Mesenchymal stem cell (in vitro differentiated cells and primary cell): Measurements from ENCODE around the gene KRT9.

Experiments
- DNase-seq: peaks from one replicate; pipeline ENCODE4 v3.0.0-alpha.2; 2013
- H2AFZ ChIP-seq: one replicate; pipeline ENCODE4 v1.6.1; 2013; ENCODE audit warnings: low read depth, mild to moderate bottlenecking, control low read depth, inconsistent platforms, low read length, moderate library complexity
- H2AK5ac ChIP-seq: 2 replicates; pipeline ENCODE4 v1.6.1; 2013; ENCODE audit warnings: low read length, moderate library complexity, mild to moderate bottlenecking, inconsistent platforms; ENCODE audit not compliant: severe bottlenecking
- H2BK120ac ChIP-seq: one replicate; pipeline ENCODE4 v1.6.1; 2013; ENCODE audit warnings: low read depth, mild to moderate bottlenecking, inconsistent platforms, low read length, moderate library complexity
- H2BK12ac ChIP-seq, 2 experiments: one replicate each; pipeline ENCODE4 v1.6.1; 2013; ENCODE audit warnings: inconsistent platforms in 2 of 2, low read length in 2 of 2, mild to moderate bottlenecking in 2 of 2, moderate library complexity in 2 of 2, control low read depth in 1 of 2
- H2BK15ac ChIP-seq: one replicate; pipeline ENCODE4 v1.6.1; 2013; ENCODE audit warnings: mild to moderate bottlenecking, low read depth, inconsistent platforms; ENCODE audit not compliant: poor library complexity, severe bottlenecking
- H2BK5ac ChIP-seq: 2 replicates; pipeline ENCODE4 v1.6.1; 2013; ENCODE audit warnings: low read depth, mild to moderate bottlenecking, low read length, control low read depth, inconsistent platforms; ENCODE audit not compliant: poor library complexity, severe bottlenecking
- H3K14ac ChIP-seq, 2 experiments: one replicate each; pipeline ENCODE4 v1.6.1; 2013; ENCODE audit warnings: inconsistent platforms in 2 of 2, low read length in 2 of 2, control low read depth in 1 of 2, mild to moderate bottlenecking in 1 of 2, moderate library complexity in 1 of 2
- H3K18ac ChIP-seq, 2 experiments: one replicate each; pipeline ENCODE4 v1.6.1; 2013; ENCODE audit warnings: inconsistent platforms in 2 of 2, low read length in 2 of 2, control low read depth in 1 of 2, low read depth in 1 of 2, mild to moderate bottlenecking in 1 of 2
- H3K23ac ChIP-seq, 2 experiments: one replicate each; pipeline ENCODE4 v1.6.1; 2013; ENCODE audit warnings: inconsistent platforms in 2 of 2, low read length in 2 of 2, mild to moderate bottlenecking in 2 of 2, moderate library complexity in 2 of 2, control low read depth in 1 of 2
- H3K27ac ChIP-seq: 2 replicates; pipeline ENCODE4 v1.5.1; 2013; ENCODE audit warnings: mild to moderate bottlenecking, moderate library complexity, low read length, control low read depth, inconsistent platforms; ENCODE audit not compliant: poor library complexity, severe bottlenecking
- H3K27me3 ChIP-seq, 2 experiments: 2 replicates each; pipeline versions ENCODE4 v1.6.1 to v1.7.0; 2013; ENCODE audit warnings: low read length in 2 of 2, mild to moderate bottlenecking in 2 of 2, moderate library complexity in 2 of 2, control low read depth in 1 of 2, inconsistent platforms in 1 of 2; ENCODE audit not compliant: control insufficient read depth in 1 of 2, insufficient read depth in 1 of 2
- H3K36me3 ChIP-seq, 2 experiments: 2 replicates each; pipeline versions ENCODE4 v1.6.1 to v1.7.0; 2013; ENCODE audit warnings: low read length in 2 of 2, control low read depth in 1 of 2, inconsistent platforms in 1 of 2, low read depth in 1 of 2, mild to moderate bottlenecking in 1 of 2; ENCODE audit not compliant: insufficient read depth in 2 of 2, control insufficient read depth in 1 of 2
- H3K4ac ChIP-seq, 2 experiments: one replicate each; pipeline ENCODE4 v1.6.1; 2013; ENCODE audit warnings: inconsistent platforms in 2 of 2, low read length in 2 of 2, mild to moderate bottlenecking in 2 of 2, moderate library complexity in 2 of 2, control low read depth in 1 of 2, low read depth in 1 of 2
- H3K4me1 ChIP-seq: 2 replicates; pipeline ENCODE4 v1.6.1; 2013; ENCODE audit warnings: low read depth, low read length, control low read depth; ENCODE audit not compliant: control insufficient read depth, insufficient read depth
- H3K4me2 ChIP-seq: 2 replicates; pipeline ENCODE4 v1.6.1; 2013; ENCODE audit warnings: low read length, mild to moderate bottlenecking, inconsistent platforms; ENCODE audit not compliant: poor library complexity, severe bottlenecking
- H3K4me3 ChIP-seq, 2 experiments: 2 replicates each; pipeline versions ENCODE4 v1.5.1 to v1.7.0; 2013; ENCODE audit warnings: low read length in 2 of 2, mild to moderate bottlenecking in 2 of 2, control low read depth in 1 of 2, low read depth in 1 of 2; ENCODE audit not compliant: insufficient read depth in 1 of 2
- H3K79me1 ChIP-seq: replicated peaks from 2 replicates; pipeline ENCODE4 v1.6.1; 2013; ENCODE audit warnings: mild to moderate bottlenecking, control low read depth, low read length, inconsistent platforms; ENCODE audit not compliant: poor library complexity, severe bottlenecking
- H3K9ac ChIP-seq: 2 replicates; pipeline ENCODE4 v1.7.0; 2013; ENCODE audit warnings: mild to moderate bottlenecking, low read length, moderate library complexity
- H3K9me3 ChIP-seq: 2 replicates; pipeline ENCODE4 v1.7.0; 2013; ENCODE audit warnings: mild to moderate bottlenecking, low read length; ENCODE audit not compliant: control insufficient read depth
- H4K8ac ChIP-seq: one replicate; pipeline ENCODE4 v1.6.1; 2013; ENCODE audit warnings: inconsistent platforms, mild to moderate bottlenecking, low read length, moderate library complexity
- H4K91ac ChIP-seq: one replicate; pipeline ENCODE4 v1.6.1; 2013; ENCODE audit warnings: mild to moderate bottlenecking, low read length, inconsistent platforms
- WGBS: methylation state at CpG from one replicate; pipeline ENCODE4 v1.1.7; 2013; ENCODE audit warnings: mixed read lengths; 5-methylcytosine and 5-hydroxymethylcytosine counted together

The KRT9 gene

GRCh38 chr17:41530062-41531048, 41.5 kb downstream of the KRT9 start:
- Histone ChIP-seq H4K8ac (peak overlapping the region; percentile 92), H2BK12ac (peak overlapping the region; percentile 85 to 93), H3K4me1 (peaks cover 32% of the 10 kb centered on the region), H3K14ac (peak overlapping the region in 1 of 2 experiments; percentile 44), H3K4me2 (no peak overlapping the region), H3K4ac (peak overlapping the region; percentile 66 to 70), H3K4me3 (peak overlapping the region in 1 of 2 experiments; percentile 31), H3K36me3 (no peaks in the 10 kb centered on the region), H3K9me3 (no peaks in the 10 kb centered on the region), H3K18ac (peak overlapping the region; percentile 85 to 90), H3K27me3 (peaks cover 0 to 22% of the 10 kb centered on the region in 2 experiments), H2BK5ac (no peak overlapping the region), H2AK5ac (peak overlapping the region; percentile 76), H3K27ac (peak overlapping the region; percentile 30), H2BK120ac (peak overlapping the region; percentile 81), H2BK15ac (peak overlapping the region; percentile 15), H3K79me1 (peaks cover 2% of the 10 kb centered on the region), H2AFZ (no peak overlapping the region), H4K91ac (peak overlapping the region; percentile 83), H3K9ac (peak overlapping the region; percentile 28), H3K23ac (no peak overlapping the region)
- DNase-seq: peak; percentile 96
- 38% methylated on average over 7 of the region's 8 CpGs for WGBS

GRCh38 chr17:41529491-41529915, 42.4 kb downstream of the KRT9 start:
- Histone ChIP-seq H3K79me1 (peaks cover 2% of the 10 kb centered on the region), H2BK15ac (no peak overlapping the region), H3K27ac (peak overlapping the region; percentile 30), H3K14ac (no peak overlapping the region), H4K8ac (peak overlapping the region; percentile 38), H4K91ac (peak overlapping the region; percentile 55), H2AFZ (no peak overlapping the region), H3K9me3 (no peaks in the 10 kb centered on the region), H3K18ac (peak overlapping the region; percentile 24 to 88), H2BK12ac (peak overlapping the region; percentile 69 to 93), H3K27me3 (peaks cover 0 to 19% of the 10 kb centered on the region in 2 experiments), H3K4me1 (peaks cover 33% of the 10 kb centered on the region), H2AK5ac (peak overlapping the region; percentile 49), H3K4me3 (no peak overlapping the region), H3K4ac (peak overlapping the region; percentile 42 to 52), H2BK5ac (no peak overlapping the region), H2BK120ac (peak overlapping the region; percentile 81), H3K23ac (no peak overlapping the region), H3K36me3 (peaks cover 0 to 8% of the 10 kb centered on the region in 2 experiments), H3K9ac (no peak overlapping the region), H3K4me2 (no peak overlapping the region)
- DNase-seq: no peak
- 56% methylated on average over 5 of the region's 5 CpGs for WGBS

GRCh38 chr17:41528959-41529353, 42.9 kb downstream of the KRT9 start:
- Histone ChIP-seq H3K4me1 (peaks cover 33% of the 10 kb centered on the region), H2AK5ac (no peak overlapping the region), H3K23ac (no peak overlapping the region), H3K36me3 (peaks cover 0 to 14% of the 10 kb centered on the region in 2 experiments), H2BK15ac (no peak overlapping the region), H2BK5ac (no peak overlapping the region), H4K8ac (no peak overlapping the region), H3K9ac (no peak overlapping the region), H3K4me2 (no peak overlapping the region), H2AFZ (no peak overlapping the region), H3K79me1 (peaks cover 2% of the 10 kb centered on the region), H2BK12ac (peak overlapping the region in 1 of 2 experiments; percentile 93), H3K4me3 (no peak overlapping the region), H3K14ac (no peak overlapping the region), H3K27ac (no peak overlapping the region), H3K4ac (peak overlapping the region in 1 of 2 experiments; percentile 9), H3K18ac (peak overlapping the region in 1 of 2 experiments; percentile 88), H3K27me3 (peaks cover 0 to 19% of the 10 kb centered on the region in 2 experiments), H2BK120ac (no peak overlapping the region), H4K91ac (peak overlapping the region; percentile 74), H3K9me3 (no peaks in the 10 kb centered on the region)
- 63% methylated on average over 10 of the region's 10 CpGs for WGBS
- no peak for DNase-seq
